PC-3 (cell line): ENCODE measurements around the gene LLPH. TPM values are rescaled to one million over a fixed set of nuclear protein-coding genes. Genes with fewer than 3 reads are reported as not detected.

Experiments
- ATAC-seq: fragments of 200-7000 bp; cut with Tn5 transposase; 2 replicates; pipeline ENCODE4 v1.9.1; 2020; ENCODE audit warnings: mild to moderate bottlenecking, moderate library complexity
- BruUV-seq: library from RNA; stranded (reverse); fragments of 400-500 nt; replicated peaks from 2 replicates; lab custom pipeline; 2021; lab: Mats Ljungman, UMichigan
- CTCF ChIA-PET: fragments of 300-600 bp; sonication (Branson Sonifier 250); formaldehyde crosslinking; loops from one replicate; lab custom pipeline; 2022; ENCODE audit warnings: antibody characterized with exemption; lab: Charles Lee
- POLR2A ChIA-PET: fragments of 300-600 bp; sonication (Branson Sonifier 250); formaldehyde crosslinking; loops from one replicate; lab custom pipeline; 2022; ENCODE audit warnings: antibody characterized with exemption; ENCODE audit not compliant: unreplicated experiment; lab: Charles Lee
- DNase-seq: peaks from one replicate; pipeline ENCODE4 v3.0.0-alpha.2; 2015
- H2AFZ ChIP-seq: fragments of 300-600 bp; sonication (generic); 2 replicates; pipeline ENCODE4 v1.6.0; 2016; ENCODE audit warnings: antibody characterized with exemption, low read length
- H3F3A ChIP-seq: fragments of 300-600 bp; sonication (generic); one replicate; pipeline ENCODE4 v1.6.0; 2017; ENCODE audit warnings: antibody characterized with exemption, low read length, control low read depth, mild to moderate bottlenecking; ENCODE audit not compliant: unreplicated experiment
- H3K27ac ChIP-seq: fragments of 300-600 bp; sonication (generic); 2 replicates; pipeline ENCODE4 v1.5.1; 2016; ENCODE audit warnings: mild to moderate bottlenecking, low read length
- H3K27me3 ChIP-seq: fragments of 300-600 bp; sonication (generic); 2 replicates; pipeline ENCODE4 v1.6.1; 2016; ENCODE audit warnings: low read length, mixed read lengths
- H3K36me3 ChIP-seq: fragments of 300-600 bp; sonication (generic); 2 replicates; pipeline ENCODE4 v1.6.1; 2016; ENCODE audit warnings: low read depth, mixed run types, low read length, mixed read lengths
- H3K4me1 ChIP-seq: fragments of 300-600 bp; sonication (generic); 2 replicates; pipeline ENCODE4 v1.5.1; 2016; ENCODE audit warnings: low read length; ENCODE audit not compliant: insufficient read depth
- H3K4me2 ChIP-seq: fragments of 300-600 bp; sonication (generic); 2 replicates; pipeline ENCODE4 v1.6.0; 2016; ENCODE audit warnings: low read length
- H3K4me3 ChIP-seq: fragments of 300-600 bp; sonication (generic); 2 replicates; pipeline ENCODE4 v1.5.1; 2016; ENCODE audit warnings: mild to moderate bottlenecking, low read length, mixed read lengths
- H3K79me2 ChIP-seq: fragments of 300-600 bp; sonication (generic); 2 replicates; pipeline ENCODE4 v1.6.1; 2017; ENCODE audit warnings: low read length, mixed read lengths
- H3K9ac ChIP-seq: fragments of 300-600 bp; sonication (generic); 2 replicates; pipeline ENCODE4 v1.6.0; 2016; ENCODE audit warnings: mild to moderate bottlenecking, low read length
- H3K9me2 ChIP-seq: fragments of 300-600 bp; sonication (generic); replicated peaks from 2 replicates; pipeline ENCODE4 v1.6.1; 2016; ENCODE audit warnings: mixed run types, low read length, mixed read lengths
- H3K9me3 ChIP-seq: fragments of 300-600 bp; sonication (generic); 2 replicates; pipeline ENCODE4 v1.6.1; 2016; ENCODE audit warnings: low read length, mixed read lengths
- H4K20me1 ChIP-seq: fragments of 300-600 bp; sonication (generic); 2 replicates; pipeline ENCODE4 v1.6.1; 2016; ENCODE audit warnings: low read length, mixed read lengths
- CTCF ChIP-seq: fragments of 300-600 bp; sonication (generic); conservative IDR thresholded peaks from 2 replicates; pipeline ENCODE4 v1.5.1; 2017; ENCODE audit warnings: antibody characterized with exemption, low read depth, mild to moderate bottlenecking, low read length
- EZH2 ChIP-seq: fragments of 300-600 bp; sonication (generic); IDR thresholded peaks from one replicate; pipeline ENCODE4 v1.6.1; 2017; ENCODE audit warnings: antibody characterized with exemption, mild to moderate bottlenecking, low read length; ENCODE audit not compliant: unreplicated experiment
- EZH2phosphoT487 ChIP-seq: fragments of 300-600 bp; sonication (generic); IDR thresholded peaks from 2 replicates; pipeline ENCODE4 v1.6.1; 2018; ENCODE audit warnings: mild to moderate bottlenecking, antibody characterized with exemption, low read length, borderline replicate concordance
- intact Hi-C: fragments of 100-400 bp; cut with micrococcal nuclease; formaldehyde crosslinking; loops from 2 replicates; pipeline ENCODE4 v1.9.0; 2023
- total RNA-seq: library from RNA; depleted of rRNA; stranded (reverse); fragments of >200 nt; gene quantifications from 2 replicates; pipeline ENCODE4 v1.2.3, GENCODE V29; 2014

LLPH gene
- total RNA-seq, 1 experiment from 2014 or later = 11.2 TPM

- DNase-seq (no peak), ATAC-seq (peak; percentile 28)
- Histone ChIP-seq H3K79me2 (peaks cover 57% of the 10 kb centered on the region), H3K4me1 (peaks cover 17% of the 10 kb centered on the region), H3K4me3 (peak overlapping the region; percentile 94), H4K20me1 (no peaks in the 10 kb centered on the region), H3K27ac (peak overlapping the region; percentile 44), H2AFZ (peak overlapping the region; percentile 93), H3K9ac (peak overlapping the region; percentile 97), H3K27me3 (no peaks in the 10 kb centered on the region), H3K9me2 (no peaks in the 10 kb centered on the region), H3K9me3 (no peaks in the 10 kb centered on the region), H3K36me3 (peaks cover 21% of the 10 kb centered on the region), H3F3A (no peaks in the 10 kb centered on the region), H3K4me2 (peak overlapping the region; percentile 96)
- intact Hi-C loops = no loop called here
- TF ChIP-seq CTCF = no peak
- TF ChIP-seq EZH2 = no peak
- no peak for TF ChIP-seq EZH2phosphoT487
- BruUV-seq = TSS peak; percentile 82
- ChIA-PET POLR2A (interaction anchor here (0.6 to 0.7 kb wide), 3 partner anchors 32 to 923 kb away, joined by 3 to 4 read pairs (median 3); partner anchors contain the start of gene GRIP1), CTCF (interaction anchor here (0.6 to 0.7 kb wide), 2 partner anchors 38 to 95 kb away, joined by 3 read pairs; no protein-coding TSS in a partner anchor)
These were observed 628 bp upstream of the LLPH start for GRCh38 chr12:66131067-66131688.

DNA sequence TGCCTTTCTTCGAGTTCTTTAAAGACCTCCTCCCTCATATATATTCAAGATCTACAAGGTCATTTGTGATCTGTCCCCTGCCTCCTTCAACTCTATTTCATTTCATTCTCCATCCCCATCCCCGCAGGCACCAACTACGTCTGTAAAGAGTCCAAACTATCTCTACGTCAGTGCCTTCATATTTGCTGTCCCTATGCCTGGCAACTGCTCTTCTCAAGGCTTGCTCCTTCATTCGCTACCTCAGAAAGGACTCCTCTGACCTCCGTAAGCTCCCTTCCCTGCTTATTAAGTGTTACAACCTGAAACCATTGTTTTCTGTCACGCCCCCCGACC is 650 bp downstream of the LLPH start:
- BruUV-seq = no TSS peak
- no peaks in the 10 kb centered on the region for H3K9me2 ChIP-seq
- intact Hi-C loops = no loop called here
- no peaks in the 10 kb centered on the region for H3K27me3 ChIP-seq
- peak overlapping the region; percentile 93 for H2AFZ ChIP-seq
- no peak for TF ChIP-seq EZH2
- TF ChIP-seq EZH2phosphoT487 = no peak
- TF ChIP-seq CTCF = no peak
- CTCF ChIA-PET = no interaction called here
- DNase-seq (no peak), ATAC-seq (peak; percentile 21; the same call in 1 of the 2 replicates)
- no peaks in the 10 kb centered on the region for H3K9me3 ChIP-seq
- H3K79me2 ChIP-seq = peaks cover 64% of the 10 kb centered on the region
- H3K4me2 ChIP-seq = peak overlapping the region; percentile 96
- H3F3A ChIP-seq = no peaks in the 10 kb centered on the region
- peak overlapping the region; percentile 94 for H3K4me3 ChIP-seq
- no peaks in the 10 kb centered on the region for H4K20me1 ChIP-seq
- peaks cover 29% of the 10 kb centered on the region for H3K36me3 ChIP-seq
- H3K9ac ChIP-seq = peak overlapping the region; percentile 97
- POLR2A ChIA-PET = no interaction called here
- H3K4me1 ChIP-seq = peaks cover 17% of the 10 kb centered on the region
- no peak overlapping the region for H3K27ac ChIP-seq

DNA sequence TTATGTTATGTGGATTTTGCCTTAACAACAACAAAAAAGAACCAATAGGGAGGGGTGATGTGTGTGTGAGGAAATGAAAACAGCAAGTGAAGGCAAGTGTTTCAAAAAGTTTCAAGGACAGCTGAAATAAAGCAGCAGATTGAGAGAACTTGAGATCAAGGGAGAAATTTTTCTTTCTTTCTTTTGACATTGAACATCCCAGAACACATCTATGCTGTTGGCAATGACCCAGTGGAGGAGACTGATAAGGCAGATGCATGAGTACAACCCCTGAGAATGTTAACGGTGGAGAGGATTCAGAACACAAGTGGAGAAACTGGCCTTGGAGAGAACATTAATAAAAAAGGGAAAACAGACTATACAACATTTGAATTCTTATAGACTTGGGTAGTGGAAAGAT is 2.9 kb downstream of the LLPH start:
- Histone ChIP-seq H3K27ac (no peak overlapping the region), H3K4me2 (no peak overlapping the region), H3K27me3 (no peaks in the 10 kb centered on the region), H3K9me2 (no peaks in the 10 kb centered on the region), H3K9ac (no peak overlapping the region), H4K20me1 (no peaks in the 10 kb centered on the region), H3K9me3 (no peaks in the 10 kb centered on the region), H3K79me2 (peaks cover 68% of the 10 kb centered on the region), H3K36me3 (peaks cover 48% of the 10 kb centered on the region), H3K4me1 (peaks cover 13% of the 10 kb centered on the region), H3K4me3 (no peak overlapping the region), H2AFZ (no peak overlapping the region), H3F3A (no peaks in the 10 kb centered on the region)
- DNase-seq (no peak), ATAC-seq (no peak)
- intact Hi-C loops = no loop called here
- no peak for TF ChIP-seq CTCF
- TF ChIP-seq EZH2 = no peak
- TF ChIP-seq EZH2phosphoT487 = no peak
- BruUV-seq = no TSS peak
- POLR2A ChIA-PET = no interaction called here
- CTCF ChIA-PET = no interaction called here
